Esophagus (tissue), 2 donors: ENCODE results near the gene LDHB. TPM values are rescaled to one million over a fixed set of nuclear protein-coding genes. Genes with fewer than 3 reads are reported as not detected.

Experiments used
- H3K27ac ChIP-seq, 2 donors: one replicate each; pipeline ENCODE4 v1.5.1; 2013; ENCODE audit warnings: low read depth in 2 of 2, mild to moderate bottlenecking in 2 of 2, inconsistent platforms in 1 of 2, low read length in 1 of 2, moderate library complexity in 1 of 2
- H3K27me3 ChIP-seq, 2 donors: one replicate each; pipeline ENCODE4 v1.6.1; 2013; ENCODE audit warnings: low read length in 2 of 2, control low read depth in 1 of 2, mild to moderate bottlenecking in 1 of 2; ENCODE audit not compliant: insufficient read depth in 2 of 2, control insufficient read depth in 1 of 2
- H3K36me3 ChIP-seq, 2 donors: one replicate each; pipeline ENCODE4 v1.6.1; 2013; ENCODE audit warnings: low read length in 1 of 2; ENCODE audit not compliant: control insufficient read depth in 2 of 2, insufficient read depth in 2 of 2
- H3K4me1 ChIP-seq, 2 donors: one replicate each; pipeline ENCODE4 v1.6.1; 2013; ENCODE audit warnings: low read length in 1 of 2; ENCODE audit not compliant: control insufficient read depth in 2 of 2, insufficient read depth in 2 of 2
- H3K4me3 ChIP-seq, 2 donors: one replicate each; pipeline ENCODE4 v1.5.1; 2013; ENCODE audit warnings: low read length in 2 of 2, mild to moderate bottlenecking in 2 of 2, low read depth in 1 of 2, moderate library complexity in 1 of 2
- H3K9me3 ChIP-seq, 2 donors: one replicate each; pipeline ENCODE4 v1.6.1; 2013; ENCODE audit warnings: mild to moderate bottlenecking in 2 of 2, low read depth in 1 of 2, low read length in 1 of 2, moderate library complexity in 1 of 2; ENCODE audit not compliant: control insufficient read depth in 2 of 2, insufficient read depth in 1 of 2
- WGBS, 2 donors: extraction: QIAGEN DNeasy Blood & Tissue Kit; methylation state at CpG; one replicate each; pipeline ENCODE4 v1.1.7; 2013; 5-methylcytosine and 5-hydroxymethylcytosine counted together
- polyA plus RNA-seq, 2 donors: library from polyadenylated mRNA; stranded (reverse); fragments of 200-250 nt; gene quantifications; one replicate each; pipeline ENCODE4 v1.2.3, GENCODE V29; 2013
- donor health status: healthy with polysubstance abuse.
- donor health status: Bipolar disorder and iron deficiency.

The LDHB gene
- polyA plus RNA-seq, 2 donors, result 92.1 to 193 TPM

DNA sequence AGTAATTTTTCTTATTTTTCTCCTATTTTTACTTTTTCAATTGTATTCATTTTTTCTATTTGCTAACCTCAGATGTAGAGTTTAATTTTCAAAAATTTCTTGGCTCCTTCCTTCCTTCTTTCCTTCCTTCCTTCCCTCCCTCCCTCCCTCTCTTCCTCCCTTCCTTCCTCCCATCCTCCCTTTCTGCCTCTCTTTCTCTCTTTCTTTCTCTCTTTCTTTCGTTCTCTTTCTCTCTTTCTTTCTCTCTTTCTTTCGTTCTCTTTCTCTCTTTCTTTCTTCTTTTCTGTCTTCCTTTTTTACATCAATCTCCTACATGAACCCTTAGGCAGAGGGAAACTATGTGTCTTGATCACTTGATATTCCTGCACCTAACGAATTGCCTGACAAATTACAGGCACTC, 40.6 kb downstream of the LDHB start:
- no peaks in the 10 kb centered on the region for H3K27me3 ChIP-seq
- no peaks in the 10 kb centered on the region for H3K36me3 ChIP-seq
- H3K9me3 ChIP-seq, result no peaks in the 10 kb centered on the region
- no peak overlapping the region for H3K4me3 ChIP-seq
- no peaks in the 10 kb centered on the region for H3K4me1 ChIP-seq
- 87 to 98% methylated on average over 3 of the region's 3 CpGs for WGBS, 2 donors
- H3K27ac ChIP-seq, result no peak overlapping the region

DNA sequence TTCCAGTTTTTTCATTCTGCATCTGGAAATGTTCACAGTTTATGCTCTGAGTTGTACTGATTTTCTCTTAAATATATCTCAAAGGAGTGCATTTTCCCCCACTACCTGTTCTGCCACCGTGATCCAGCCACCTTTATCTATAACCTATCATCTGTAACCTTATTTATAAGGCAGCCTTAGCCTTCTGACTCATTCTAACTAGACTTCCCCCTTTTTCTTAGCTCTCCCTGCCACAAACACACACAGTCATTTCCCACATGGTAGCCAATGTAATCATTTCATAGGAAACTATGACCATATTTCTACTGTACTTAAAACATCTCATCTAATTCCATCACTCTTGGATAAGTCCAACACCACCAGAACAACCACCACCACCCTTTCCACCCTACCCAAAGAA, 42.2 kb downstream of the LDHB start:
- no peaks in the 10 kb centered on the region for H3K9me3 ChIP-seq
- H3K4me1 ChIP-seq, result no peaks in the 10 kb centered on the region
- WGBS, 2 donors, result 42 to 55% methylated on average over 1 of the region's 1 CpG
- H3K27me3 ChIP-seq, result no peaks in the 10 kb centered on the region
- no peak overlapping the region for H3K4me3 ChIP-seq
- no peaks in the 10 kb centered on the region for H3K36me3 ChIP-seq
- H3K27ac ChIP-seq, result no peak overlapping the region

DNA sequence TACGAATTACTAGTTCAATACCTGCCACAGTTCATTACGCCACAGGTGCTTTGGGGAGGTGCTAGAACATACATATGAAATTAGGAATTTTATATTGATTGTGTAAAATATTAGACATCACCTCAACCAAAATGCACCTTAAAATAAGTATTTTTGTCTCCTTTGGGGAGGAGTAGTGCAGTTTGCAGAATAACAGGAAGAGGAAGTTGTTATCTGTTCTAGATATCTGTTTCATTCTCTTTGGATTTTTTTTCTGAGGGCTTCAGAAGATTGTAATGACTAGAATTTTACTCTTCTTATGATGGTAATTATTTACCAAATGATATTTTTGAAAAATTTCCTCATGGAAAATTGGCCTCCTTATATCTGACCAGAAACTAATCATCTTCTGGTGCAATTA, 43.1 kb downstream of the LDHB start:
- Histone ChIP-seq H3K4me3 (no peak overlapping the region), H3K36me3 (no peaks in the 10 kb centered on the region), H3K9me3 (no peaks in the 10 kb centered on the region), H3K27me3 (no peaks in the 10 kb centered on the region), H3K27ac (no peak overlapping the region), H3K4me1 (no peaks in the 10 kb centered on the region)
- 85 to 88% methylated on average over 2 of the region's 2 CpGs for WGBS, 2 donors

DNA sequence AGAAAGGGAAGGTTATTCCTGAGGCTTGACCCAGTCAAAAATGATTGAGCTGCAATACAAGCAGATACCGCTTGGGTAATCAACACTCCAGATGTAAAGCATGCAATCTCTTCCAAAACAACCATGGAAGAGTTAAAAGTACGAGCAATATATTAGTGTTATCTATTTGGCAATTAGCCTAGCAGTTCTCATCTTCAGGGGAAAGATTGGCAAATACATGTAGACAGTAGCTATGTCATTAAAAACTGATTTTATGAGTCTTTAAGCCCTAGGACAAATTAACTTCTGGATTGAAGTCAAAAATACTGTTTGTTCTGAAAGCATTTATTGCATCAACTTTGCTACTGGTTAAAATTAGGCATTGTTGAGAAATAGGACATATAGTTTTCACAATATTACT, 43.7 kb downstream of the LDHB start:
- H3K27me3 ChIP-seq, result no peaks in the 10 kb centered on the region
- no peaks in the 10 kb centered on the region for H3K4me1 ChIP-seq
- no peak overlapping the region for H3K27ac ChIP-seq
- H3K9me3 ChIP-seq, result no peaks in the 10 kb centered on the region
- H3K36me3 ChIP-seq, result no peaks in the 10 kb centered on the region
- no peak overlapping the region for H3K4me3 ChIP-seq
- 33 to 41% methylated on average over 2 of the region's 2 CpGs for WGBS, 2 donors

DNA sequence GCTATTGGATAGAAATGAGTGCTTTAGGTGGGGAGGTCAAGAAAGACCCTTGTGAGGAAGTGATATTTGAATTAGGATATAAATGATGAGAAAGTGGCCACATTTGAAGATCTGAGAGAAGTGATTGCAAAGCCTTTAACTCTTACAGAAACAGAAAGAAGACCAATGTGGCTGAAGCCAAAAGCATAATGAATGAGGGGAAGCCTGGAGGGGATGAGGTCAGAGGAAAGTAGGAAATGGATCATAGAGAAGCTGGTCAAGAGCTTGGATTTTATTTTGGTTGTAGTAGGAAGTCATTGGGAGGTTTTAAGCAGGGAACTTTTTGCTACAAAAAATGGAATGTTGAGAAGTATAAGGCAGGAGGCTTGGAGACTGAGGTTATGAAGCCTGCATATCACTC, 49.4 kb downstream of the LDHB start:
- Histone ChIP-seq H3K27ac (no peak overlapping the region), H3K27me3 (no peaks in the 10 kb centered on the region), H3K9me3 (no peaks in the 10 kb centered on the region), H3K4me1 (no peaks in the 10 kb centered on the region), H3K36me3 (no peaks in the 10 kb centered on the region), H3K4me3 (no peak overlapping the region)

DNA sequence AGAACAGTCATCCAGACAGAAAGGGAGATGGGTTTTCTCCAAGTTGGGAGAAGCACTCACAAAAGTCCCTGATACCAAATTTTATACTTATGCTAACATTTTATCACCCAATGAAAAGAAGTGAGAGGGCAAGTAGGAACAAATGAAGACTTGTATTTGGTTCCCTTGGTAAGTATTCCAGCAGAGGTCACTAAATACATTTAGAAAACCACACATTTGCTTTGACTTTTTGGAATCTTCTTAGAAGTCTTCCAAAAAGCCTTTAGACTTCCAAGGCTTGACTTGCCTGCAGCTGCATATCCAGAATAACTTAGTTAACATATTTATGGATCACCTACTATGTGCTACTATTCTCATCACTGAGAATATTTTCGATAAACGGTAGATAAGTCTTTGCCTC, 49.9 kb downstream of the LDHB start:
- 64 to 71% methylated on average over 2 of the region's 2 CpGs for WGBS, 2 donors

DNA sequence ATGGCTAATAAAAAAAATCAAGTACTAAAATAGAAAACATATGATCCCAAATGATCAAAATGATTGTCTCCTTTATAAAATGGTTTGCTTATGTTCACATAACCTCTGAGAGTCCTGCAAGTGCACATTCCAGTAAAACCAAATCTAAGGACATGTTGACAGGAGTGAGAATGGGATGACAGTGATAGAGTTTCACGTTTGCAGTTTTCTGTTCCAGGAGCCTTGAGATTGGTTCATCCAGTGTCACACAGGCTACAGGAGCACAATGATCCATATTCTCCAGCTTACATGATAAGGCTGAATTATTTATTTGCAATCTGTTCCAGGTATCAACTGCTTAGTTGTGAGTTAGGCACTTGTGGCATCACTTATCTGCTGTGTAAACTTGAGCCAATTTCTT, 51.5 kb downstream of the LDHB start:
- no peaks in the 10 kb centered on the region for H3K9me3 ChIP-seq
- 46 to 49% methylated on average over 1 of the region's 1 CpG for WGBS, 2 donors
- H3K27me3 ChIP-seq, result no peaks in the 10 kb centered on the region
- no peak overlapping the region for H3K27ac ChIP-seq
- H3K4me3 ChIP-seq, result no peak overlapping the region
- H3K36me3 ChIP-seq, result no peaks in the 10 kb centered on the region
- no peaks in the 10 kb centered on the region for H3K4me1 ChIP-seq

More for the DNA sequence above, 49.9 kb downstream of the LDHB start:
- Histone ChIP-seq H3K27ac (no peak overlapping the region), H3K27me3 (no peaks in the 10 kb centered on the region), H3K4me1 (no peaks in the 10 kb centered on the region), H3K9me3 (no peaks in the 10 kb centered on the region), H3K36me3 (no peaks in the 10 kb centered on the region), H3K4me3 (no peak overlapping the region)

DNA sequence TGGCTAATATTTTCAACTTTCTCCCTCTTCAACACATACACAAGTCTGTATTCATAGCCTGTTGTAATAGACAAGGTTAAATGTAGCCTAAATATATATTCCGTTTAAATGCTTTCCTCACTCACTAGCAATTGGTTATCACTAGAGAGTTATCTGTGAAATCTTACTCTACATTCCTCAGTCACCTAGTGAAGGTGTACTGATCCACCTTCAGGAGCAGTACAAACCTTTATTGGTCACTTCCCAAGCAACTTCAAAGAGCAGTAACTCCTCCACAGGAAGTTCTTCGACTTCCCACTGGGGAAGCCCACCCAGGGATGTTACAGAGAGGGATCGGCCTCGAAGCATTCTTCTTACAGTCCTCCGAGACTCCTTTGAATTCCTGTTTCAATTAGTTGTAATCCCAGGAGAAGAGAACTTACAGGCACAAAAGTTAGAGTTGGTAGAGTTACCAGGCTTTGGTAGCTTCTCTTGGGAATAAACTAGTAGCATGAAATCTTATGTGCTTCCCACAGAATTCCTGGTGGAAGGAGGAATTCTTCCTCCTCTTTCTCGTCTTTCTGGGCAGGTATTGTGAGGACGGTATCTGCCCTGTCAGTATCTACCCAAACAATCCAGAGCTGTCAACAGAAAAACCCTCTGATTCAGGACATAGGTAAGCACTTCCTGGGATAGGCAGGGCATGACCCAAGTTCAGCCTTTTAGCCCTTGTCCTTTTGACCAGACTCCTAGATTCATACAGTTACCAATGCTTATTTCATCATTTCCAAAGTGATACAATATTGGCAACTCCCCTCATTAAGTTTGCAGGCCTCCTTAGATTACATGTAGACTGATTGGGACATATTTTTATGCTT, 53.2 kb downstream of the LDHB start, which contains the start of gene GYS2:
GYS2 (minus strand) TSS at position 603 of the 857 bp plus-strand sequence; CDS start at position 348, 255 bp downstream.
- no peaks in the 10 kb centered on the region for H3K4me1 ChIP-seq
- no peaks in the 10 kb centered on the region for H3K36me3 ChIP-seq
- 64 to 68% methylated on average over 7 of the region's 7 CpGs for WGBS, 2 donors
- H3K27me3 ChIP-seq, result no peaks in the 10 kb centered on the region
- peak within 1 kb of the TSS; percentile 37 for H3K4me3 ChIP-seq
- peak within 1 kb of the TSS; percentile 52 to 64 for H3K27ac ChIP-seq
- no peaks in the 10 kb centered on the region for H3K9me3 ChIP-seq

DNA sequence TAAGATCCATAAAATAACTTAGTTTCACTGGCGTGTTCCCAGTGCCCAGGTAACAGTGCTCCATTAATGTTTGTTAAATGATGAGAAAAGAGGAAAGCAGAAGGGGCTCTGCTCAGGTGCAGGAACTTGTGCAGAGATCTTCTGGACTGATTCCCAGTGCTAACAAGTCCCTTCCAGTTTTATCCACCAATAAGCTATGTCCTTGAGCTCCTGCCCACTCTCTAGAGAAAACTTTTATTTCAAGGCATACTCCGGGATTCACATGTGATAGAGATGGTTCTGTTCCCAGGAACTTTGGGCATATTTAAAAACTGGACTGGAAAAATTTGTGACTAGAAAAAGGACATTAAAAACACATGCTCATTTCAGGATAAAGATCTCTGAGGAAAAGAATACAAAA, 54.9 kb downstream of the LDHB start:
- H3K4me1 ChIP-seq, result no peaks in the 10 kb centered on the region
- no peaks in the 10 kb centered on the region for H3K27me3 ChIP-seq
- no peak overlapping the region for H3K27ac ChIP-seq
- H3K9me3 ChIP-seq, result no peaks in the 10 kb centered on the region
- H3K4me3 ChIP-seq, result peak overlapping the region in 1 of 2 donors; percentile 29
- no peaks in the 10 kb centered on the region for H3K36me3 ChIP-seq
- 61 to 68% methylated on average over 2 of the region's 2 CpGs for WGBS, 2 donors

DNA sequence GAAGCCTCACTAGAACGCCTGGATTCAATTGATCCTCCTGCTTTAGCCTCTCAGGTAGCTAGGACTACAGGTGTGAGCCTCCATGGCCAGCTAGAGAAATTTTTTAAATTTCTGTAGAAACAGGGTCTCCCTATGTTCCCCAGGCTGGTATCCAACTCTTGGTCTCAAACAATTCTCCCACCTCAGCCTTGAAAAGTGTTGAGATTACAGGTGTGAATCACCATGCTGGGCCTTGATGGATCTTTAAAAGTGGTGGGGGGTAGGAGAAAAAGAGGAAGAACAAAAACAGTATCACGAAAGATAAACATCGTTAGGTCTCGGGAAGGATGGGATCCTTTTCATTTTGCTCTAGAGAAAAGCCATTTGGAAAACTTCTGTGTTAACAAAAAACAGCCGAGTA, 57.4 kb downstream of the LDHB start:
- no peak overlapping the region for H3K4me3 ChIP-seq
- no peaks in the 10 kb centered on the region for H3K36me3 ChIP-seq
- H3K4me1 ChIP-seq, result no peaks in the 10 kb centered on the region
- no peaks in the 10 kb centered on the region for H3K9me3 ChIP-seq
- whole genome bisulfite sequencing, 2 donors, result 61 to 62% methylated on average over 5 of the region's 5 CpGs
- H3K27ac ChIP-seq, result no peak overlapping the region
- no peaks in the 10 kb centered on the region for H3K27me3 ChIP-seq
